Neural cell (in vitro differentiated cells): ENCODE data around the gene FEM1B. TPM values are rescaled to one million over a fixed set of nuclear protein-coding genes. Genes with fewer than 3 reads are reported as not detected.

ENCODE experiments used
- H2AFZ ChIP-seq: fragments of 200-600, 300-800 bp; sonication (generic), shearing (Covaris generic); 2 replicates; pipeline ENCODE4 v1.6.0; 2014; ENCODE audit warnings: low read depth, mild to moderate bottlenecking, antibody characterized with exemption, low read length, moderate library complexity
- H3F3A ChIP-seq: fragments of 200-600 bp; shearing (Covaris generic); 2 replicates; pipeline ENCODE4 v1.6.1; 2016; ENCODE audit warnings: mild to moderate bottlenecking, moderate library complexity, mixed read lengths, antibody characterized with exemption, low read length; ENCODE audit not compliant: insufficient read depth, poor library complexity, severe bottlenecking
- H3K27ac ChIP-seq: fragments of 200-600, 300-800 bp; sonication (generic), shearing (Covaris generic); 2 replicates; pipeline ENCODE4 v1.5.1; 2014; ENCODE audit warnings: mild to moderate bottlenecking, low read length, moderate library complexity
- H3K27me3 ChIP-seq: fragments of 300-800, 200-600 bp; sonication (generic), shearing (Covaris generic); 2 replicates; pipeline ENCODE4 v1.6.0; 2014; ENCODE audit warnings: mild to moderate bottlenecking, low read depth, low read length, moderate library complexity; ENCODE audit not compliant: insufficient read depth
- H3K36me3 ChIP-seq: fragments of 300-800, 200-600 bp; sonication (generic), shearing (Covaris generic); 2 replicates; pipeline ENCODE4 v1.5.1; 2014; ENCODE audit warnings: mild to moderate bottlenecking, antibody characterized with exemption, low read length, moderate library complexity; ENCODE audit not compliant: insufficient read depth
- H3K4me2 ChIP-seq: fragments of 300-800, 200-600 bp; sonication (generic), shearing (Covaris generic); 2 replicates; pipeline ENCODE4 v1.6.0; 2014; ENCODE audit warnings: mild to moderate bottlenecking, low read length
- H3K4me3 ChIP-seq: fragments of 300-800, 200-600 bp; sonication (generic), shearing (Covaris generic); 2 replicates; pipeline ENCODE4 v1.5.1; 2014; ENCODE audit warnings: mild to moderate bottlenecking, low read length, moderate library complexity
- H3K79me2 ChIP-seq: fragments of 200-600 bp; shearing (Covaris generic); replicated peaks from 2 replicates; pipeline ENCODE4 v1.6.0; 2014; ENCODE audit warnings: mild to moderate bottlenecking, low read length, moderate library complexity; ENCODE audit not compliant: insufficient read depth
- H3K9ac ChIP-seq: fragments of 300-800, 200-600 bp; sonication (generic), shearing (Covaris generic); 2 replicates; pipeline ENCODE4 v1.6.1; 2016; ENCODE audit warnings: mild to moderate bottlenecking, low read length, mixed read lengths
- H3K9me2 ChIP-seq: fragments of 200-600 bp; shearing (Covaris generic); 2 replicates; pipeline ENCODE4 v1.6.1; 2016; ENCODE audit warnings: mild to moderate bottlenecking, low read length, mixed read lengths; ENCODE audit not compliant: insufficient read depth
- H3K9me3 ChIP-seq: fragments of 200-600, 300-800 bp; sonication (generic), shearing (Covaris generic); 2 replicates; pipeline ENCODE4 v1.6.1; 2016; ENCODE audit warnings: mild to moderate bottlenecking, mixed run types, low read length, moderate library complexity, mixed read lengths
- H4K20me1 ChIP-seq: fragments of 200-600 bp; shearing (Covaris generic); 2 replicates; pipeline ENCODE4 v1.6.1; 2016; ENCODE audit warnings: mild to moderate bottlenecking, mixed run types; ENCODE audit not compliant: insufficient read depth
- CTCF ChIP-seq: fragments of 450-650 bp; IDR thresholded peaks from 2 replicates; pipeline ENCODE4 v1.5.1; 2014; ENCODE audit warnings: antibody characterized with exemption, mild to moderate bottlenecking, moderate library complexity; ENCODE audit not compliant: poor library complexity, severe bottlenecking
- EP300 ChIP-seq: fragments of 450-650 bp; conservative IDR thresholded peaks from 2 replicates; pipeline ENCODE4 v1.6.1; 2014; ENCODE audit warnings: antibody characterized with exemption, mild to moderate bottlenecking, moderate library complexity; ENCODE audit not compliant: poor library complexity, severe bottlenecking
- EZH2 ChIP-seq: fragments of 200-600, 300-800 bp; shearing (Covaris generic), sonication (generic); IDR thresholded peaks from 2 replicates; pipeline ENCODE4 v1.6.1; 2014; ENCODE audit warnings: antibody characterized with exemption, low read length, borderline replicate concordance, mild to moderate bottlenecking; ENCODE audit not compliant: insufficient read depth, poor library complexity, severe bottlenecking
- MXI1 ChIP-seq: fragments of 450-650 bp; conservative IDR thresholded peaks from 2 replicates; pipeline ENCODE4 v1.6.1; 2014; ENCODE audit warnings: antibody characterized with exemption, mild to moderate bottlenecking; ENCODE audit not compliant: poor library complexity, severe bottlenecking
- POLR2AphosphoS5 ChIP-seq: IDR thresholded peaks from 2 replicates; pipeline ENCODE4 v1.6.1; 2012
- RAD21 ChIP-seq: fragments of 450-650 bp; conservative IDR thresholded peaks from 2 replicates; pipeline ENCODE4 v1.6.1; 2014; ENCODE audit warnings: antibody characterized with exemption, mild to moderate bottlenecking, moderate library complexity
- REST ChIP-seq: IDR thresholded peaks from 2 replicates; pipeline ENCODE4 v1.6.1; 2012; ENCODE audit warnings: borderline replicate concordance
- SMC3 ChIP-seq: fragments of 450-650 bp; conservative IDR thresholded peaks from 2 replicates; pipeline ENCODE4 v1.6.1; 2014; ENCODE audit warnings: antibody characterized with exemption, mild to moderate bottlenecking, moderate library complexity; ENCODE audit not compliant: poor library complexity
- TAF1 ChIP-seq: IDR thresholded peaks from 2 replicates; pipeline ENCODE4 v1.6.1; 2012; ENCODE audit warnings: low read depth
- polyA plus RNA-seq: library from polyadenylated mRNA; depleted of rRNA; stranded (reverse); fragments of >200 nt; gene quantifications from 2 replicates; pipeline ENCODE4 v1.2.3, GENCODE V29; 2014

Gene FEM1B
- polyA plus RNA-seq, 1 donor from 2014 or later = 58.0 TPM

GRCh38 chr15:68318008-68318835, 40.7 kb downstream of the FEM1B start:
- H3K27ac ChIP-seq = no peak overlapping the region
- no peak overlapping the region for H3K9ac ChIP-seq
- H2AFZ ChIP-seq = no peak overlapping the region
- no peaks in the 10 kb centered on the region for H3F3A ChIP-seq
- H3K27me3 ChIP-seq = no peaks in the 10 kb centered on the region
- no peaks in the 10 kb centered on the region for H3K9me2 ChIP-seq
- H3K4me2 ChIP-seq = no peak overlapping the region
- H3K4me3 ChIP-seq = no peak overlapping the region
- H3K9me3 ChIP-seq = no peaks in the 10 kb centered on the region
- no peaks in the 10 kb centered on the region for H4K20me1 ChIP-seq
- no peaks in the 10 kb centered on the region for H3K79me2 ChIP-seq
- no peaks in the 10 kb centered on the region for H3K36me3 ChIP-seq
- TF ChIP-seq SMC3 = no peak
- TF ChIP-seq RAD21 = no peak
- TF ChIP-seq EP300 = no peak
- no peak for TF ChIP-seq MXI1
- no peak for TF ChIP-seq EZH2
- TF ChIP-seq POLR2AphosphoS5 = no peak
- TF ChIP-seq REST = no peak
- TF ChIP-seq CTCF = no peak
- no peak for TF ChIP-seq TAF1

- no peaks in the 10 kb centered on the region for H3F3A ChIP-seq
- TF ChIP-seq EP300 (no peak), MXI1 (no peak), TAF1 (no peak), EZH2 (no peak), POLR2AphosphoS5 (no peak), SMC3 (no peak), REST (no peak), CTCF (no peak), RAD21 (no peak)
Measured at GRCh38 chr15:68318931-68319909, 41.7 kb downstream of the FEM1B start.

More at GRCh38 chr15:68318931-68319909, 41.7 kb downstream of the FEM1B start:
- Histone ChIP-seq H3K27me3 (no peaks in the 10 kb centered on the region), H3K27ac (no peak overlapping the region), H4K20me1 (no peaks in the 10 kb centered on the region), H3K4me3 (no peak overlapping the region), H3K9ac (no peak overlapping the region), H3K4me2 (no peak overlapping the region), H3K9me3 (no peaks in the 10 kb centered on the region), H3K36me3 (no peaks in the 10 kb centered on the region), H3K79me2 (no peaks in the 10 kb centered on the region), H2AFZ (no peak overlapping the region), H3K9me2 (no peaks in the 10 kb centered on the region)
